NCI-H2196 (cell line): ENCODE measurements around the gene SYNE1.
"Not testable (repeated sequence)": the region's sequence is repeated elsewhere in the genome, so short reads cannot be mapped to it uniquely, and the experiment has no call there.

Source experiments
- DNase-seq: peaks from one replicate; lab custom pipeline; 2025; ENCODE audit not compliant: unreplicated experiment; lab: John Stamatoyannopoulos, UW

Gene SYNE1

GRCh38 chr6:152112491-152113261 lies 524.5 kb downstream of the SYNE1 start:
- no peak for DNase-seq

DNA sequence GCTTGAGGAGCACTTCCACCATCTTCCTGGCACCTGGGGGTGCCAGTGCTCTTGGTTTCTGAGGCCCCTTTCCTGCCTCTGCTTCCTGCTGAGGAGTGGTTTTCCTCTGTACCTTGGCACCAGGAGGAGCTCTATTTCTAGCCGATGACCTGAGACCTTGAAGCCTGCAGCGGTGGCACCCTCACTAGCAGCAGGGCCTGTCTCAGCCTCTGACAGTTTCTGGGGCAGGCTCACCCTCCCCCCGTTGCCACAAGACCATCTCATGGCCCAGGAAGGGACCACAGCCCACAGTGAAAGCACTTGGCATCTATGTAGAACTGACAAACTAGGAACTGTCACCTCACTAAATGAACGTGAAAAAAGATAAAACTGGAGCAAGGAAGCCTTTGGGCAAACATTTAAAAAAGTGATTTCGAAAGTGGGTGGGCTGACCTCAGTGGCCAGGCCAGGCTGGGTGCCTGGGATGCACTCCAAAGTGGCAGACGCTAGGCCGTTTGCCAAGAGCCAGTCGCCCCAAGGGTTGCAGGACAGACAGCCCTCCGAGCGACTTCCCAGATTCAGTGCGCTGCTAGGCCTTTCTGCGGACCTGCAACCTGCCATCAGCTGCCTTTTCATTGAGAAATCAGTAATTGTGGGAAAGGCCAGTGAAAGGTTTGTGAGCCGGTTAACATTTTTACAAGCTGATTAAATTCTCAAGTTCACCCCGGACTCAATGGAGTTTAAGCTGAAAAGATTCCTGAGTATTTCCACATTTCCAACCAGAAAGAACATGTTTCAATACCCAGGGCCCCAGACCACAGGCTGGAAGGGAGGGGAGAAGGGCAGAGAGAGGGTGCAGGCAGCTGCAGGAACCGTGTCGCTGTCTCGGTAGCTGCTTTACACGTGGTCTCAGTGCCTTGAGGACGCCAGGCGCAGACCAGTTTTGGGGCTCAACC lies 526.0 kb downstream of the SYNE1 start:
- DNase-seq, result no peak

- DNase-seq, result no peak
Measured at GRCh38 chr6:152107973-152108372, 529.2 kb downstream of the SYNE1 start.

DNA sequence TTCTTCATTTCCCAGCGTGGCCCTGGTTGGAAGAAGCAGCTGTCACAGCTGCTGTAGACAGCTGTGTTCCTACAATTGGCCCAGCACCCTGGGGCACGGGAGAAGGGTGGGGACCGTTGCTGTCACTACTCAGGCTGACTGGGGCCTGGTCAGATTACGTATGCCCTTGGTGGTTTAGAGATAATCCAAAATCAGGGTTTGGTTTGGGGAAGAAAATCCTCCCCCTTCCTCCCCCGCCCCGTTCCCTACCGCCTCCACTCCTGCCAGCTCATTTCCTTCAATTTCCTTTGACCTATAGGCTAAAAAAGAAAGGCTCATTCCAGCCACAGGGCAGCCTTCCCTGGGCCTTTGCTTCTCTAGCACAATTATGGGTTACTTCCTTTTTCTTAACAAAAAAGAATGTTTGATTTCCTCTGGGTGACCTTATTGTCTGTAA lies 537.0 kb downstream of the SYNE1 start:
- no peak for DNase-seq

- no peak for DNase-seq
Measured at GRCh38 chr6:152099446-152100182, 537.5 kb downstream of the SYNE1 start.

GRCh38 chr6:152098683-152099082 lies 538.5 kb downstream of the SYNE1 start:
- no peak for DNase-seq

- DNase-seq, result no peak
Measured at GRCh38 chr6:152096863-152097496, 540.2 kb downstream of the SYNE1 start.

DNA sequence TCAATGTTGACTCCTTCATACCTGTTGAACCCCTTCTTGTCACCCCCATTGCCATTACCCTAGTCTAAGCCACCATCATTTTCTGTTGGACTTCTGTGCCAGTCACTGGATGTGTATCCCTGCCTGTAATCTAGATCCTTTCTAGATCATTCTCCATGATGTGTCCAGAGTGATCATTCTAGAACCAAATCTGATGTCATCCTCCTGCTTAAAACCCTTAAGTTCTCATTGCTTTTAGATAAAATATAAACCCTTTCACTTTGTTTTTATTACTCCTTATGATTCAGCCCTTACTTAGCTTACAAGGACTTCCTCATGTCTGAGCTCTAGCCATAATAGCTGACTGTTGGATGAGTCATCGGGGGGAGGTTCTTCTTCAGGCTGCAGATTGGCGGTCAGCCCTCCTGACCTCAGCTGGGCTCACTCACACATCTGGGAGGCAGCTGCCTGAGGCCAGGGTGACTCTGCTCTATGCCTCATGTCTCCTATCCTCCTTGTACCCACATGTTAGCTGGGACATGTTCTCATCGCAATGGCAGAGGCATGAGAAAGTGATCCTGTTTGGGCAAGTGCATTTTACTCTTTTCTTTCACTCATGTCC lies 542.1 kb downstream of the SYNE1 start:
- DNase-seq, result peak; percentile 4

DNA sequence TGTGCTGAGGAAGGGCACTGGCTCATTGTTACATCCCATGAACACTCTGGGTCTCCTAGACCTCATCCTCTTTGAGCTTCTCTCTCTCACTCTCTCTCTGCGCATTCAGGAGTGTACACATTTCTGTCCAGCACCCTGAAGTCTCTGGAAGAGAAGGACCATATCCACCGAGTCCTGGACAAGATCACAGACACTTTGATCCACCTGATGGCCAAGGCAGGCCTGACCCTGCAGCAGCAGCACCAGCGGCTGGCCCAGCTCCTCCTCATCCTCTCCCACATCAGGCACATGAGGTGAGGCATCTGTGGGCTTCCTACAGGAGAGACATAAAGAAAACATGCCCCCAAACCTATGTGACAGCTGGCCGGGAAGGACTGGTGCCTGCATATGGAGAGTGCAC lies 542.9 kb downstream of the SYNE1 start:
- DNase-seq, result no peak

GRCh38 chr6:152093711-152094110 lies 543.5 kb downstream of the SYNE1 start:
- DNase-seq, result no peak

DNA sequence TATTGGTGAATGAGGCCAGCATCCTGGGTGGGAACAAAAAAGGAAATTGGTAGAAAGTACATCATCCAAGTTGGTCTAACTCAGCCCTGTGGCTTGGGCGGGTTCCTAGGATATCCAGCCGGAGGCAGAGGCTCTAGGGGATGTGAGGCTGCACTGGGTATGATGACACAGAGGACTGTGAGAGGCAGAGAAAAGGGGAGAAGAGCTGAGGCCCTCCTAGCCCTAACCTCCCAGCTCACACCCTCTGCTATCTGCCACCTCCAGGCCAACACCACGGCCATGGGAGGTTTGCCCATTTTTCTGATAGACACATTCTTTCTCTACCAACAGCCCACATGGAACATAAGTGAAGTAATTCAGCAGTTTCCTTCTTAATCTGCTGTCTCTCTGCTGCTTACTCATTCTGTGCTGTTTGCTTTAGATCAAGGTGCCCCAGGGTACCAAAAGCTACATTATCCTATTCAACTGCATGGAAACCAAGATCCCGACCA lies 545.3 kb downstream of the SYNE1 start:
- DNase-seq, result no peak

DNA sequence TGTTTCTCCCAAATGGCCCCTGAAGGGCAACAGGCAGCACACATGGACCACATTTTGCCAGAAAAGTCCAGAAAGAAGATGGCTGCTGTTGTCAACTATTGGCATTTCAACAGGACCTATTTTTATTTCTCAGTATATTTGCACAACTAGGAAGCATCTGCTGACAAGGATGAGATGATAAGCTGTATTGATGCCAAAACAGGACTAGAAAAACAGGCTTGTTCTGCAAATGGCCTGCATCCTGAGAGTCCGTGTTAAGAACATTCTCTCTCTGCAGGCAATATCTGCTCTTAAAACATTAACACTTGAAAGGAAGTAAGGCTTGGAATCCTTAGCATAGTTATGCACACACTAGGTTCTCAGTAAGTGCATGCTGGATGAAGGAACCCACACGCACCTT lies 546.0 kb downstream of the SYNE1 start:
- DNase-seq, result no peak

DNA sequence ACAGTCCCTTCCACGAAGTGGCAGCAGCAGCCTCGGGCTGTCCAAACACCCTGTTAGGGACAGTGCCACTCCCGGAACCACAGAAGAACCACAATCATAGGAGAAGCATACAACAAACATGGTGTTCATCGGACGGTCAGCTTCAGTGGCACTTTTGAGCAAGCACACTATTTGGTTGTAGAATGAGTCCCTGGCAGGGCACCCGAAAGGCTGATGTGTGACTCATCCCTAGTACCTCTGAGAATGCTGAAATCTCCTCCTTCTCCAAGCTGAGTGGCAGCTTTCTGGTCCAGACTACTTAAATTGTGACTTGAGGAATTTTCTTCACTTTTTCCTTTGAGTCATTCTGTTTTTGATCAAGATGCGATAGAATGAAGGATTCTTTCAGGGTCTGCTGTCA lies 547.2 kb downstream of the SYNE1 start:
- DNase-seq, result no peak

- DNase-seq, result no peak
Measured at GRCh38 chr6:152087701-152088100, 549.5 kb downstream of the SYNE1 start.

GRCh38 chr6:152087096-152087495 lies 550.1 kb downstream of the SYNE1 start:
- DNase-seq, result no peak

GRCh38 chr6:152086223-152086873 lies 550.8 kb downstream of the SYNE1 start:
- DNase-seq, result no peak

DNA sequence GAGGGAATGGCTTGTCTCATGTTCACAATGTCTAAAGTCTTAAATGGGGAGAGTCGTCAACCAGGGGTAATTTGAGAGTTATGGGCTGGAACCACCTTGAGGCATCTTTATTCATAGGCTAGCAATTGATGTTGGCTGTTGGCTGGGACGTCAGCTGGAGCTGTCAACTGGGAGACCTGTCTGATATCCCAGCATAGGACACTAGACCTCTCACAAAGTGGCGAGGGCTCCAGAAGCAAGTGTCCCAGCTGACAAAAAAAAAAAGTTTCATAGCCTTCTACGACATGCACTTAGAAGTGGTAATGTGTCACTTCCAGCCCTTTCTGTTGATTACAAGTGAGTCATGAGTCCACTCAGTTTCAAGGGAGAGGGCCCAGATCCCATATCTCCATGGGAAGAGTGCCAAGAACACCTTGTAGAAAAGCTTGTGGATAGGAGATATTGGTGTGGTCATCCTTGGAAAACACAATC lies 551.7 kb downstream of the SYNE1 start:
- DNase-seq, result no peak

DNA sequence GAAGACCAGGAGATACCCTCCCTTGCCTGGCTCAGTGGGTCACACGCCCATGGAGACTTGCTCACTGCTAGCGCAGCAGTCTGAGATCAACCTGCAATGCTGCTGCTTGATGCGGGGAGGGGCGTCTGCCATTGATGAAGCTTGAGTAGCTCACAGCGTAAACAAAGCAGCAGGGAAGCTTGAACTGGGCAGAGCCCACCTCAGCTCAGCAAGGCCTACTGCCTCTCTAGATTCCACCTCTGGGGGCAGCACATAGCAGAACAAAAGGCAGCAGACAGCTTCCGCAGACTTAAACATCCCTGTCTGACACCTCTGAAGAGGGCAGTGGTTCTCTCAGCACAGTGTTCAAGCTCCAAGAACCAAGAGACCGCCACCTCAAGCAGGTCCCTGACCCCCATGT lies 558.4 kb downstream of the SYNE1 start:
- no peak for DNase-seq

GRCh38 chr6:152078001-152078400 lies 559.2 kb downstream of the SYNE1 start:
- DNase-seq, result no peak

- not testable (repeated sequence) for DNase-seq
Measured at GRCh38 chr6:152076242-152076641, 560.9 kb downstream of the SYNE1 start.
